ENCODE results near the gene COG5. TPM values are rescaled to one million over a fixed set of nuclear protein-coding genes. Genes with fewer than 3 reads are reported as not detected.

COG5 gene
- polyA plus RNA-seq, 3 donors = 8.8 to 11.1 (median 9.8) TPM

DNA sequence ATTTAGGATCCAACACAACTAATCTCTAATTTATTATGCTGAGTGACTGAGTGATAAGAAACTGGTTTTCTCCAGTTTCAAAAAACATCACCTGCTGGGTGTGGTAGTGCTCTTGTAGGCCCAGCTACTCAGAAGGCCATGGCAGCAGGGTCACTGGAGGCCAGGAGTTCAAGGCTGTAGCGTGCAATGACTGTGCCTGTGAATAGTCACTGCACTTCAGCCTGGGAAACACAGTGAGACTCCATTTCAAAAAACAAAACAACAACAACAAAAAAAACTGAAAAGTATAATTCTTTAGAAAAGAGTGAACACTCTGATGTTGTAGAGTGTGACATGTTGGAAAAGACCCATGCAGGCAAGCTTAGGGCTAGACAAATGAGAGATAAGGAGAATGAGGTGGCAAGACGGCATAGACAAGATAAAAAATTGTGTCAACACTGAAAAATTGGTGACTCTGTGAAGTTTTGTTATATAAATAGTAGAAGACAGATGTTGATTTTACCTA lies 243.9 kb downstream of the COG5 start:
- no peak overlapping the region for H3K27ac ChIP-seq (ENCODE audit: low read depth, low read length)

DNA sequence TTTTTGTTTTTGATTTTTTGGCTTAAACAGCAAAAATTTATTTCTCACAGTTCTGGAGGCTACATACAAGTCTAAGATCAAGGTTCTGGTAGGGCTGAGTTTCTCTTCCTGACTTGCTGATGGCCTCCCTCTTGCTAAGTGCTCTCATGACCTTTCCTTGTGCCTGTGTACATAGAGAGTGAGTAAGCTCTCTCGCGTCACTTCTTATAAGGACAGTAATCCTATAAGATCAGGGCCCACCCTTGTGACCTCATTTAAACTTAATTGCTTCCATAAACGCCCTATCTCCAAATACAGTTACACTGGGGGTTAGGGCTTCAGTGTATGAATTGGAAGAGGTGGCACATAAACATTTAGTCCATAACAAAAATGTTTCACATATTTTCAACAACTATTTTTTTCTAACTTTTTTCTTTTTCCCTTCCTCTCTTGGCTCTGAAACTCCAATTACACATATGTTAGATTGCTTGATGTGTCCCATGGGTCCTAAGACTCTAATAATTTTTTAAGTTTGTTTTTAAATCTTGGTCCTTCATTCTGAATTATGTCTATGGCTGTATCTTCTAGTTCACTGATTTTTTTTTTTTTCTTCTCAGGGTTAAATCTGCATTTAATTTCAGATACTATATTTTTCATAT lies 245.1 kb downstream of the COG5 start:
- WGBS, 3 donors = 72 to 81% (median 78%) methylated on average over 3 of the region's 3 CpGs

More for the DNA sequence above, 243.9 kb downstream of the COG5 start:
- 64 to 98% (median 93%) methylated on average over 2 of the region's 2 CpGs for WGBS, 3 donors

DNA sequence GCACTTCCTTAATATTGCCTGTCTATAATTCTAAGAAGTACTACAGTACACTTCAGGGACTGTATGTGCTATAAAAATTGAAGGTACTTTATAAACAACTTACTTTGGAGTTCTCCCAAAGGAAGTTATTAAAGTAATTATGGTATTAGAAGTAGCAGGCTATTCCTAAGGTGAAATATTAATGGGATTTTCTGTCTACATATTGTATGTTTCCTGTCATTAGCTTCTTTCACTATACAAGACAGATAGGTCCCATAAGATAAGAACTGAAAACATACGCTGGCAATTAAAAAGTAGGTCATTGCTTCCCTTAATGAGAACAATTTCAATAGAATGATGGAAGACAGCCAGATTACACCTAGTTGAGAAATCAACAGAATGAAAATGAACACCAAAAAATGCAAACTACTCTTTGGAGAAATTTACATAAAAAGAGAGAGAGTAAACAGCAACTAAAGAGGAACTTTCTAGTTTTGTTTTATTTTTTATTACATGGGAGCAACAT lies 248.0 kb downstream of the COG5 start:
- 18 to 55% (median 52%) methylated on average over 1 of the region's 1 CpG for WGBS, 3 donors
- no peak overlapping the region for H3K27ac ChIP-seq (ENCODE audit: low read depth, low read length)

More for the DNA sequence above, 245.1 kb downstream of the COG5 start:
- H3K27ac ChIP-seq (ENCODE audit: low read depth, low read length) = no peak overlapping the region

DNA sequence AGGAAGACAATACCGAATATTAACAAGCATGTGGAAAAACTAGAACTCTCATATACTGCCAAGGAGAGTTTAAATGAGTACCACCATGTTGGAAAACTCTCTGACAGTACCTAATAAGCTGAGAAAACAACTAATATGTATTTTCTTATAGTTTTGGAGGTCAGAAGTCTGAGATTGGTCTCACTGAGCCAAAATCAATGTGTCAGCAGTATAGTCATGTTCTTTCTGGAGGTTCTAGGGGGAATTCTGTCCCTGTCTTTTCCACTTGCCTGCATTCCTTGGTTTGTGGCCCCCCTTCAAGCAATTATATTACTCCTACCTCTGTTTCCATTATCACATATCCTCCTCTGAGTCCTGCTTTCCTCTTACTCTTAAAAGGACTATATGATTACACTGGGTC lies 250.4 kb downstream of the COG5 start:
- WGBS, 3 donors = 91 to 97% (median 97%) methylated on average over 1 of the region's 1 CpG

DNA sequence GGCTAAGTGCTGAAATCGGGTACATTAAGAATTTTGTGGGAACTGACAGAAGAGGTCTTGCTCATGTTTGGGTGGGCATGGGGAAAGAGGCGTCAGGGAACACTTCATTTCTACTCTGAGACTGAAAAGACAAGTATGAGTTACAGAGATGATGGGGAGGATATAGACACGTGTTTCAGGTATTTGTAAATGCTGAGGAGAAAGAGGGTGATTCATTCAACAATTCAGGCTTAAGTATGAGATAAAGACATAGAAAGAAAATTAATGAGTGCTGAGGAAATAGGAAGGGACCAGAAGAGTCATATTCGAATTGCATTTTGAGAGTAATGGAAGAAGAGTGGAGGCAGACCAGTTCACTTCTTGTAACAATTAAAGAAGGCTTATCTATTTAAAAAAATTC lies 251.3 kb downstream of the COG5 start:
- WGBS, 3 donors = 80 to 92% (median 80%) methylated on average over 4 of the region's 4 CpGs
- no peak overlapping the region for H3K27ac ChIP-seq (ENCODE audit: low read depth, low read length)

More for the DNA sequence above, 250.4 kb downstream of the COG5 start:
- no peak overlapping the region for H3K27ac ChIP-seq (ENCODE audit: low read depth, low read length)

DNA sequence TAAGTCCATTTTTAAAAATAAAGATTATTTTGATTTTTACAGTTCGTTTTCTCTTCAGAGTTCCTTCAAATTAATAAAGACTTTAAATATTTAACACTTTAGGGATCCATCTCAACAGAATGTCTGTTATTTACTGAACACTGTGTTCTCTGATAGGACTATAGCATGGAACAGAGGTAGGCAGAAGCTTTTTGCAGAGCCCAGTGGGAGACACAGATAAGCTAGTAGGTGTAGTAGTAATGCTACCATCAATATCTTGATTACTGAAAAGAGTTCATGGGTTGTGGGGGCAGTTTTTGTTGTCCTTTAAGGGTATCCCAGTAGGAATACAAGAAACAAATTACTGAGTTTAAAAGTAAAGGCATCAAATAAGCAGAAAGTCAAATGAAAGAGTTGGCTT lies 254.4 kb downstream of the COG5 start:
- WGBS, 3 donors = 88 to 94% (median 94%) methylated on average over 1 of the region's 1 CpG
- H3K27ac ChIP-seq (ENCODE audit: low read depth, low read length) = no peak overlapping the region

DNA sequence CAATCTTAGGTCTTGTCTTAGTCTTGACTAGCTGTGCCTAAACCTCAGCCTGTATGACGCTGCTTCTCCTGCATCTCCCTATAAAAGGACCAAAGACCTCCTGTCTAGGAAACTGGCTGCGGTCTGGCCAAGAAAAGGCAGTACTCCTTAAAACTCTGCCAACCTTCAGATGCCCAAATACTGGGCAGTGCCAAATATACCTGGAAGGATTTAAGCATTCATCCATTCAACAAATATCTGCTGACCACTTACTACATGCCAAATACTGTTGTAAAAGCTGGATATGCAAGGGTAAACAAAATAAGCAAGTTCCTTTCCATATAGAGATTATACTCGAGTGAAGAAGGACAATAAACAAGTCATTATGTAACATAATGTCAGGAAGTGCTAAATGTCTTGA lies 259.1 kb downstream of the COG5 start:
- no peak overlapping the region for H3K27ac ChIP-seq (ENCODE audit: low read depth, low read length)
- 71 to 83% (median 81%) methylated on average over 3 of the region's 3 CpGs for WGBS, 3 donors

DNA sequence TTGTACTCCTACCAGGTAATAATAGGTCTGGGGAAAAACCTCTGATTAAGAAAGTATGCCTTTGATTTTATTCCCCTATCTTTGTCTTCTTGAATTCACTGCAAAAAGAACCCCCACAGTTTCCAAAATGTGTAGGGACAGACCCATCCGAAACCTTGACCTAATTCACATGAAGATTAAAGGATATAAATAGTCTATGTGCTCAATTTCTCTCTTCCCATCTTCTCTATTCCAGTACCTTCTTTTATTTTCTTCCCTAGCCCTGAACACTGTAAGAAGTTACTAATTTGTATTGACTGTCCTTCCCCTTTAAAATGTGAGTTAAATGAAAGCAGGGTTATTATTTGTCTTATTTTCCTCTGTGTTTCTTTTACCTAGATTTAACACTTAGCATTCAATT lies 259.7 kb downstream of the COG5 start:
- 88 to 100% (median 93%) methylated on average over 1 of the region's 1 CpG for WGBS, 3 donors
- no peak overlapping the region for H3K27ac ChIP-seq (ENCODE audit: low read depth, low read length)

DNA sequence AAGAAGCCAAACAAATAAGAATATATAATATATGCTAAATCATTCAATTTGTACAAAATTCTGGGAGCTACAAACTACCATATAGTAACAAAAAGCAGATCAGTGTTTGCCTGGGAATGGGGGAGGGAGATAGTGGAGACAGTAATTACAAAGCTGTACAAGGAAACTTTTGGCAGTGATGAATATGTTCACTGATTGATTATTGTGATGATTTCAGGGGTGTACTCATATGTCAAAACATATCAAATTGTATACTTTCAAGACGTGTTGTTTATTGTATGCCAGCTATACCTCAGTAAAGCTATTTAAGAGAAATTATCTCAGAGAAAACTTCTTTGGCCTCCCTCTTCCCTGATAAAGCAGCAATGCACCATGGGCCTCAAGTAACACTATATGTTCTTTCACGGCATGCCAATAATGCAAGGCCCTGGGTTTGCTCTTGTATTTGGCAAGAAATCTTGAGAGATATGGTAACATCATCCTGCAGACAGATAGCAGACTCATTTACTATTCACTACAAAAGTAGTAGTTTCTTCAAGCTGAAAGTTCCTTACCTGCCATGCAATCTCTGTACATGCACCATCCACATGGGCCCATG lies 261.4 kb downstream of the COG5 start:
- no peak overlapping the region for H3K27ac ChIP-seq (ENCODE audit: low read depth, low read length)
- 92 to 95% (median 93%) methylated on average over 2 of the region's 2 CpGs for WGBS, 3 donors

DNA sequence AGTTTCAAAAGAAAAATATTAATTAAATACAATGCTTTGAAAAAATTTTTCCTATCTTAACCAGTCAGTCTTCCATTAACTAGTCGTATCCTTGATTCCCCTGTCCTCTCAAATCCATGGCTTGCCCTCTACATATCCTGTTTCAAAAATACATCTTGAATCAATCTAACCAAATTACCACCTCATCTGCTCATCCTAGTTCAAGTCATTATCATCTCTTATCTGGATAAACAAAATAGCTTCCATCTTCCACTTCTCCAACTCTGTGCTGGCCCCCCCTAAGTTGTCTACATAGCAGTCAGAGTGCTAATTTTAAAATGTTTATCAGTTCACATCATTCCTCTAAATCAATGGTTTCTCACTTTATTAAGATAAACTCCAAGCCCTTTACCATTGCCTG lies 269.5 kb downstream of the COG5 start:
- no peak overlapping the region for H3K27ac ChIP-seq (ENCODE audit: low read depth, low read length)
- WGBS, 3 donors = 89 to 100% (median 97%) methylated on average over 1 of the region's 1 CpG

DNA sequence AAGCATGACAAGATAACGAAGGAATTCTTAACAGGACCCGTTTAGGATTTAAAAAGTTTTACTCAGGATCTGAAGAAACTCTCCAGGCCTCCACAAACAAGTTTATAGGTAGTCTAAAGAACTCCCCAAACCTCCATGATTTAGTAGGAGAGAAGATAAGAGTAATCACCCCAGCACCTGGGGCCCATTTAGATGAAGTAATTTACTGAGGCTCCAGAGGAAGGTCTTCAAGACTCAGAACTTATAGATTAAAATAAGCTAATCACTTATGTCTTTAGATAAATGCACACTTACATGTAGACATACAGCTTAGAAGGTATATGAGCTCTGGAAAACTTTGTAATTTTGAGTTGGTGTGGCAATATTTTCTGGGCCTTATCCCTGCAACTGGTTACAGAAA lies 271.1 kb downstream of the COG5 start:
- 85 to 88% (median 87%) methylated on average over 2 of the region's 2 CpGs for WGBS, 3 donors
- H3K27ac ChIP-seq (ENCODE audit: low read depth, low read length) = no peak overlapping the region

DNA sequence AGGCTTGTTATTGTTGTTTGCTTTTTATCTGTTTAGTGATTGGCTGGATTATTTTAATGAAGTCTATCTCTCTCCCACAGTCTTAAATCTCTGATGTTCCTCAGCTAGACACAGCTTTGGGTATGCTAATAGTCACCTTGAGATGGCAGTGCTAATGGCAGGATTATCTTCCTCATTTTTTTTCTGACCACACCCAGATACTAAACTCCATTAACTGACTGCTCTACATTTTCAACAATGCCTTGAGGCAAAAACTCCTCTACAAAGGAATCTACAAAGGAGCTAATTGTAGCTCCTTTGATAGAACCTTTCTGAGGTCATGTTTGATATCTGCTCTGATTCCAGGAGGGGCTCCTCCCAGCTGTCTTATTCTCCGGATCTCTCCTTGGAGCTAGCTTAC lies 272.3 kb downstream of the COG5 start:
- H3K27ac ChIP-seq (ENCODE audit: low read depth, low read length) = no peak overlapping the region
- 92 to 94% (median 92%) methylated on average over 1 of the region's 1 CpG for WGBS, 3 donors

DNA sequence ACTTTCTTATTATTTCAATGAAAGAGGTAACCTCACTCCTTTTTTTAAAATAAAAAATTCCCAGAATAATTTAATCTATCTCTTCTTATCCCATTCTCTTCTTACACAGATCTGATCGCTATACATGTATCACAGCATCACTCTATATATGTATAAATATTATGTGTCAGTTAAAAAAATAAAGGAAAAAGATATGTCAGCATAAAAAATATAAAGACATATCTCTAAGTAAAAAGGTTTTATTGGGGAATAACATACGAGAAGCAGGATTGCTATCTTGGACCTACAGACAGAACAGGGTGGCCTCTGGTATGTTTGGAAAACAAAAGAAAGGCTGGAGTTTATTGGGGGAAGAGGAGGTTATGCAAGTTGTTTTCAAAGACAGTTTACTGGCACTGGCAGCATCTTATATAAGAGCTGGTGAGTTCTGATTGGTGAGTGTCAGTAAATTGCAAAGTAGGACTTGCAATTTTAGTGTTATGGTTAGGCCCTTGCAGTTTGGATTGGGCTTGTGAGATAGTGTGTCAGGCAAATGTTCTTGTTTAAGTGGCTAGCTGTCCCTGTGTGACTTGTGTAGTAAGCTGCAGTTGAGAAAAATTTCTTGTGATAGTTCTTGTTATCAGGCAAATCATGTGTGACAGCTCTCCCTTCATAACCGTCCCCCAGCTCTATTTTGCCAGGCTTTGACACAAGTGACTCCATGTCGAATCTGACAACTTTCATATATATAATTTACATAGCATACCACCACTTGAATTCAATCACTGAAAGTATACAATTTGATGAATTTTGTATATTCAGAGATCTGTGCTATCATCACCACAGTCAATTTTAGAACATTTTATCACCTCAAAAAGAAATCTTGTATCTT lies 276.7 kb downstream of the COG5 start:
- no peak overlapping the region for H3K27ac ChIP-seq (ENCODE audit: low read depth, low read length)
- 82 to 85% (median 84%) methylated on average over 4 of the region's 4 CpGs for WGBS, 3 donors

DNA sequence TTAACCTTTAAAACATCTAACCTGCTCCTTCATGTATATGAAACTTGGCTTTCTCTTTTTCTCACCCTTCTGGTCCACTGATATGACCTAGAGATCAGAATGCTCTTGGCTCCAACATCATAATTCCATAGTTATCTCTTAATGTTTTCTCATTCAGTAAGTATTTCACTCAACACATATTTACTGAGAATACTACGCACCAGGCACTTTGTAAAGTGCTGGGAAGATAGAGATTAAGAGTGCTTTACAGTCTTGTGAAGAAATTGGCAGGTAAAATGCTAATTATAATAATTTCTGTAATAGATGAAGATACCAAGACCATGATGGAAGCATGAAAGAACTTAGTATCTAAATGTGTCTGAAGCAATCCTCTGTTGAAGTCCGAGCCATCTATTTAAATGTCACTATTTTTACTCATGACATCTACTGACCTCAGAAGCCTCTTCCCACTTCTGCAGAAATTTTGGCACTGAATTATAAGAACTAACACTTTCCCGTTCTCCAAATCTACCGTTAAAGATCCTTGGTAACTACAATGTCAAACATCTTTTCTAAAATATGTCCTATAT lies 278.7 kb downstream of the COG5 start:
- H3K27ac ChIP-seq (ENCODE audit: low read depth, low read length) = no peak overlapping the region
- 78 to 91% (median 82%) methylated on average over 4 of the region's 4 CpGs for WGBS, 3 donors

DNA sequence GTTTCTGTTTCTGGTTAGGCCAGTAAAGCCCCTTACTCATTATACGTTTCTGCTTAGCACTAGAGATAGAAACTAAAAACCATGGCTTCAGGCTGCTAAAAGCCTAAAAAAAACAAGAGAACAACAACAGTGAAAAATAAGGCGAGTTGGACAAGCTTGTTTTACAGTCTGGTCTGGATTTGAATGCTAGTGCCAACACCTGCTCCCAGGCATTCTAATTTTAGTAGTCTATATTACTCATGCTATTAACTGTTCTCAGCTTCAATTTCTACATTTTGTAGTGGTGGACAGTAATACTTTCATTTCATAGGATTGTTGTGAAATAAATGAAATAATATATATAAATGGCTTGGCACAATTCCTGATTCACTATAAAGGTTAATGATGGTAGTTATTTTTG lies 286.4 kb downstream of the COG5 start:
- 82 to 92% (median 85%) methylated on average over 2 of the region's 2 CpGs for WGBS, 3 donors
- H3K27ac ChIP-seq (ENCODE audit: low read depth, low read length) = no peak overlapping the region

DNA sequence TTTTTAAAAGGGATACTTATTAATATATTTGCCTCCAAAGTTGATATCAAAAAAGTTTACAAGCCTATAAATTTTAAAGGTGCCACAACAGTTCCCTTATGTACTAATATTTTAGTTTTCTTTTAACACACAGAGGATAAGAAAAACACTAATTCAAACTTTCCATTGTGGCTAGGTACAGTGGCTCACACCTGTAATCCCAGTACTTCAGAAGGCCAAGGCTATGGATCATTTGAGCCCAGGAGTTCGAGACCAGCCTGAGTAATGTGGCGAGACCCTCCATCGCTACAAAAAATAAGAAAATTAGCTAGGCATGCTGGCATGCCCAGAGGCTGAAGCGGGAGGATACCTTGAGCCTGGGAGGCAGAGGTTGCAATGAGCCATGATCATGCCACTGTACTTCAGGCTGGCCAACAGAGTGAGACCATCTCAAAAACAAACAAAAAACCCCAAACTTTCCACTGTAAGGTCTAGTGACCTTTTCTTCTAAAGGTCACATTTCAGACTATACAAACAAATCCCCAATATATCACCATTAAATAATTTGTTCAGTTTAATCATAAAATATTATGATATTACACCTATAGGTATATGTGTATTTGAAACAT lies 287.4 kb downstream of the COG5 start:
- H3K27ac ChIP-seq (ENCODE audit: low read depth, low read length) = no peak overlapping the region
- WGBS, 3 donors = 96 to 99% (median 97%) methylated on average over 4 of the region's 4 CpGs

DNA sequence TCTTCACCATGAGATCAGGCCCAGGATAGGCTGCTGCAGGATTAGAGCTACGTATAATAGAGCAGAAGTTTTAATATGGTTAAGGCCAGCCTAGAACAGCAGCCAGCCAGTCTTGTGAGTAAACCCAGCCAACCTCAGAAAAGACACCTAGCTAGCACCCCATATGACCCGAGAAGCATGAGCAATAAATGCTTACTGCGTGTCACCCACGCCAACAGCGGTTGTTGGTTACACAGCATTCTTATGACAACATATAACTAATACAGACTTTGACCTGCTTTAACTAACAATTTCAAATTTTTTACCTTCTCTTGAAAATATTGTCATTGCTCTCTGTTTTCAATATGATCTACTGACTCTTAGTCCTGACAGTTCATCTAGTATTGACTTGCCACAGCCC lies 289.2 kb downstream of the COG5 start:
- H3K27ac ChIP-seq (ENCODE audit: low read depth, low read length) = no peak overlapping the region
- WGBS, 3 donors = 96 to 100% (median 97%) methylated on average over 5 of the region's 5 CpGs

DNA sequence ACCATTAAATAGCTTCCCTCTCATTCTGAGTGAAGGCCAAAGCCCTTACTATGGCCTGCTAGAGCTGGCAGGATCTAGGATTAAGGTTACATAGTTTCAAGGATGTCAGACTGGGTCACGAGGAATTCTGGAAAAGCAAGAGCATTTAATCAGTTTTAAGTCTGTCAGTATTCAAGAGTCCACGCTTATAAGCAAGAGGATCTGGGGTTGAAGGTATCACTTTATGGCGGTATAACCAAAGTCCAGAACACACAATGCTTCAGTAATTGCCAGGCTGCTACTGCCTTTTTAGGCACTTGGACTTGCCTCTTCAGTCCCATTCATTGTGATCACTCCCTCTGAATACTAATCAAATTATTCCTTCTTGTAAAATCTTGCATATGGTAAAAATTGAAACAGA lies 293.9 kb downstream of the COG5 start:
- H3K27ac ChIP-seq (ENCODE audit: low read depth, low read length) = no peak overlapping the region
- WGBS, 3 donors = 88 to 94% (median 93%) methylated on average over 3 of the region's 3 CpGs
